ENCODE data around the gene SOST.
"Not testable (repeated sequence)": the region's sequence is repeated elsewhere in the genome, so short reads cannot be mapped to it uniquely, and the experiment has no call there.

SOST gene

DNA sequence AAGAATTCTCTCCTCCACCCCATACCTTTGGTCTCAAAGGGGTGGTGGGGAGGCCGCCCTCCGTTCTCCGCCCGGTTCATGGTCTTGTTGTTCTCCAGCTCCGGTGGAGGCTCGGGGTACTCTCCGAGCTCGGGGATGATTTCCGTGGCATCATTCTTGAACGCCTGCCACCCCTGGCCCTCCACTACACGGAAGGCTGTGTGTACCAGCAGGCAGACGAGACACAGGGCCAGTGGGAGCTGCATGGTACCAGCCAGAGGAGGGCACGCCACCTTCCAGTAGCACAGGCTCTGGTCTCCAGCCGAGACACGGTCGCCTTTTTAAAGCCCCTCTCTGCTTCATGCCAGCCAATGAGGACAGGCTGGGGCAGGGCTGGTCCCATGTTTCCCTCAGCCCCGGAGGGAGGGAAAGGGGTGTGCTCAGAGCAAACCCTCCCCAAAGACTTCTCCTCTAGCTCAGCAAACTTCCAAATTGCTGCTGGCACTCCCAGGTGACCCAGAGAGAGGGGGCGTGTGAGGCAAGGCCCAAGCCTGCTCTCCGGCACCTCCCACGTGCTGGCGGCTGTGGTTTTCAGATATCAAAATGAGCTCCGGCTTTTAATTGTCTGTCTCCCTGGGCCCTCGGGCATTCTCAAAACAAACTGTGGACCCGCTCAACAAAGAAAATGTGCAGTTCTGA, at the start of gene SOST:
Gene SOST (minus strand): TSS at position 295 of the 678 bp plus-strand sequence. CDS start 50 bp downstream, at position 245.
- TF ChIP-seq, protein P1, sequence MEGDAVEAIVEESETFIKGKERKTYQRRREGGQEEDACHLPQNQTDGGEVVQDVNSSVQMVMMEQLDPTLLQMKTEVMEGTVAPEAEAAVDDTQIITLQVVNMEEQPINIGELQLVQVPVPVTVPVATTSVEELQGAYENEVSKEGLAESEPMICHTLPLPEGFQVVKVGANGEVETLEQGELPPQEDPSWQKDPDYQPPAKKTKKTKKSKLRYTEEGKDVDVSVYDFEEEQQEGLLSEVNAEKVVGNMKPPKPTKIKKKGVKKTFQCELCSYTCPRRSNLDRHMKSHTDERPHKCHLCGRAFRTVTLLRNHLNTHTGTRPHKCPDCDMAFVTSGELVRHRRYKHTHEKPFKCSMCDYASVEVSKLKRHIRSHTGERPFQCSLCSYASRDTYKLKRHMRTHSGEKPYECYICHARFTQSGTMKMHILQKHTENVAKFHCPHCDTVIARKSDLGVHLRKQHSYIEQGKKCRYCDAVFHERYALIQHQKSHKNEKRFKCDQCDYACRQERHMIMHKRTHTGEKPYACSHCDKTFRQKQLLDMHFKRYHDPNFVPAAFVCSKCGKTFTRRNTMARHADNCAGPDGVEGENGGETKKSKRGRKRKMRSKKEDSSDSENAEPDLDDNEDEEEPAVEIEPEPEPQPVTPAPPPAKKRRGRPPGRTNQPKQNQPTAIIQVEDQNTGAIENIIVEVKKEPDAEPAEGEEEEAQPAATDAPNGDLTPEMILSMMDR (conservative IDR thresholded peaks at IDR 0.05; ENCODE audit: low read depth, low read length): no peak
- no peak within 1 kb of the TSS for H3K4me3 ChIP-seq (ENCODE audit: low read length)
- no peak for DNase-seq (ENCODE audit: low read depth)

DNA sequence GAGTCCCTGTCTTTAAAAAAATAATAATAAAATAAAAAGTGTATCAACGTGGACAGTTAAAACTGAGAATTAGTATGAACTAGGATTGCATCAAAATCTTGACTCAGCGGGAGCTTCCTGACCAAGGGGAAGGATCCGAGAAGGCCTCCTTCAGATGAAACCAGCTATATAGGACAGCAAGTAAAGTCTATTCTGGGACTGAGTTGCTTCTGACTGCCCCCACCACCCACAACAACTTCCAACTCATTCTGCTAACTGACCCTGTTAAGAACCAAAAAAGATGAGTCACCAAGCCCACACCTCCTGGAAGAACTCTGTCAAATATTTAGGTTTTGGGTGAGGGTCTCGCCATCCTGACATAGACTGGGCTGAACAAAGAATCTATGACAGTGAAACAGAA, 49.5 kb upstream of the SOST start:
- TF ChIP-seq, protein P1 (conservative IDR thresholded peaks at IDR 0.05; ENCODE audit: low read depth, low read length): no peak
- no peak overlapping the region for H3K4me3 ChIP-seq (ENCODE audit: low read length)
- no peak for DNase-seq (ENCODE audit: low read depth)

DNA sequence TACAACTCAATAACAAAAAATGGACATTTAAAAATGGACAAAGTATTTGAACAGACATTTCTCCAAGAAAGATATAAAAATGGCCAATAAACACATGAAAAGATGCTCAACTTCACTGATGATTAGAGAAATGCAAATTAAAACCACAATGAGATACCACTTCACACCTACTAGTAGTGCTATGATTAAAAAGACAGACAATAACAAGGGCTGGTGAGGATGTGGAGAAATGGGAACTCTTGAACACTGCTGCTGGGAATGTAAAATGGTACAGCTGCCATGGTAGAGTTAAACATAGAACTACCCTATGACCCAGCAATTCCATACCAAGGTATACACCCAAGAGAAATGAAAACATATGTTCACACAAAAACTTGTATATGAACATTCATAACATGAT, 46.5 kb upstream of the SOST start:
- TF ChIP-seq, protein P1 (conservative IDR thresholded peaks at IDR 0.05; ENCODE audit: low read depth, low read length): no peak
- DNase-seq (ENCODE audit: low read depth): no peak
- no peak overlapping the region for H3K4me3 ChIP-seq (ENCODE audit: low read length)

DNA sequence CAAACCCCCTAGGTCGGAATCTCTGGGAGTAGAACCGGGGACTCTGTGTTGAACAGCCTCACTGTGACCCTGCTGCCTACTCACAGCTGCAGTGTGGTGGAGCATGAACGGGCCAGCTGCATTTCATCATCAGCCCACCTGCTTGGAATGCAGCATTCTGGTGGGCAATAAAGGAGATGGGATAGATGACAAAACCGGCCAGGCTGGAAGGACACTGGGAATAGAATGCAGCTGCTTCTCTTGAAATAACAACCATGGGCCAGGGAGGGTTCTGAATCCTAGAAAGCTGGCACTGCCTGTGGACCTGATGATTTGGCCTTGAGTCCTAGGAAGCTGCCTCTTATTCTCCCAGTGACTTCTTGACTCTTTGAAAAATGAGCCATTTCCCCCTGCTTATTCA, 45.2 kb upstream of the SOST start:
- H3K4me3 ChIP-seq (ENCODE audit: low read length): no peak overlapping the region
- DNase-seq (ENCODE audit: low read depth): no peak
- TF ChIP-seq, protein P1 (conservative IDR thresholded peaks at IDR 0.05; ENCODE audit: low read depth, low read length): no peak

DNA sequence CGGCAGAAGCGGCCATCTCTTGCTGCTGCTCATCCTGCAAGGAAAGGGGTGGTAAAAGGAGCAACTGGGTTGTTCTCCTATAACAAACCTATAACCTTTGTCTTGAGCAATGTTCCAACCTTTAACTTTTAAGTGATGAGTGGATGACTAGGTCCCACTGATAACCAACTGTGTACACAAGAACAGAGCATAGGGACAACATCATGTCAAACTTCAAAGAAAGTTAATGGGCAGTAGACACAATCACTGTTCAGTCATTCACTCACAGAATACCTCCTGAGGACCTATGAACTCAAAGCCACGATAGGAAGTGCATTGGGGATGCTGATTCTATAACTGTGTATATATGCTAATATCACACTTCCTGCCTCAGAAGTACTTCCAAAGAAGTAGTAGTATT, 43.3 kb upstream of the SOST start:
- no peak overlapping the region for H3K4me3 ChIP-seq (ENCODE audit: low read length)
- TF ChIP-seq, protein P1 (conservative IDR thresholded peaks at IDR 0.05; ENCODE audit: low read depth, low read length): no peak
- DNase-seq (ENCODE audit: low read depth): no peak

DNA sequence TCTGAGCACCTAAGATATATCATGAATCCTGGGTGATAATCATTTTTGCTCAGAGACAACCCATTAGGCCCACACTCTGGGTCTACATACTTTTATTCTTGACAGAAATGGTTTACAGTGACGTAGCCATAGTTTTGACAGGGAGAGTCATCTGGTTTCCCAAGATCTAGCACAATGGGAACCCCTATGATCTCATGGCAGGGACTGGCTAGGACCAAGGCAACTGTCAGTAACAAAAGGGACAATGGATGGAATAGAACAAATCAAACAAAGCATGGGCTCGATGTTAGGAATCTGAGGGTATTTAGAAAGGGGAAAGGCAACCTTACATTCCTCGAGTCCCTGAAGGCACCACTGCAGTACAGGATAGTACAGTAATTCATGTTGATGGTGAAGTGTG, 42.1 kb upstream of the SOST start:
- TF ChIP-seq, protein P1 (conservative IDR thresholded peaks at IDR 0.05; ENCODE audit: low read depth, low read length): no peak
- no peak for DNase-seq (ENCODE audit: low read depth)
- no peak overlapping the region for H3K4me3 ChIP-seq (ENCODE audit: low read length)

DNA sequence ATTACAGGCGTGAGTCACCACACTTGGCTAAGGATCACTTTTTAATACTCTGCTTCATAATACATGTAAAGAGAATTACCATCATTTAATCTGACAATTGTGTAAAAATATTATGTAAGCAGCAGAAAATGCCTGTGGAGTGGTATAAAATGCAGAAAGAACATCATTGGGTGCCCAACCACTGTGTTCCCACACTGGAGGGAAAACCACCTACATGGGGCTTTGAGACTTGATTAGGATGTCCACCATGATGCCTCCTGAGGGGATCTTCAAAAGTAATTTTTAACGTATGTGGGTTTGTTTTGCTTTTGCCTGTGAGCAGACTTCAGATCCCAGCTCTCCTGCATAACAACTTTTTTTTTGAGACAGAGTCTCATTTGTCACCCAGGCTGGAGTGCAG, 40.5 kb upstream of the SOST start:
- DNase-seq (ENCODE audit: low read depth): no peak
- TF ChIP-seq, protein P1 (conservative IDR thresholded peaks at IDR 0.05; ENCODE audit: low read depth, low read length): no peak
- no peak overlapping the region for H3K4me3 ChIP-seq (ENCODE audit: low read length)

DNA sequence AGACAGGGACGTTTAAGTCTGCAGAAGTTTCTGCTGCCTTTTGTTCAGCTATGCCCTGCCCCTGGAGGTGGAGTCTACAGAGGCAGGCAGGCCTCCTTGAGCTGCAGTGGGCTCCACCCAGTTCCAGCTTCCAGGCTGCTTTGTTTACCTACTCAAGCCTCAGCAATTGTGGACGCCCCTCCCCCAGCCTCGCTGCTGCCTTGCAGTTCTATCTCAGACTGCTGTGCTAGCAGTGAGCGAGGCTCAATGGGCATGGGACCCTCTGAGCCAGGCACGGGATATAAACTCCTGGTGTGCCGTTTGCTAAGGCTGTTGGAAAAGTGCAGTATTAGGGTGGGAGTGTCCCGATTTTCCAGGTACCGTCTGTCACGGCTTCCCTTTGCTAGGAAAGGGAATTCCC, 39.4 kb upstream of the SOST start:
- DNase-seq (ENCODE audit: low read depth); H3K4me3 ChIP-seq (ENCODE audit: low read length): not testable (repeated sequence)

DNA sequence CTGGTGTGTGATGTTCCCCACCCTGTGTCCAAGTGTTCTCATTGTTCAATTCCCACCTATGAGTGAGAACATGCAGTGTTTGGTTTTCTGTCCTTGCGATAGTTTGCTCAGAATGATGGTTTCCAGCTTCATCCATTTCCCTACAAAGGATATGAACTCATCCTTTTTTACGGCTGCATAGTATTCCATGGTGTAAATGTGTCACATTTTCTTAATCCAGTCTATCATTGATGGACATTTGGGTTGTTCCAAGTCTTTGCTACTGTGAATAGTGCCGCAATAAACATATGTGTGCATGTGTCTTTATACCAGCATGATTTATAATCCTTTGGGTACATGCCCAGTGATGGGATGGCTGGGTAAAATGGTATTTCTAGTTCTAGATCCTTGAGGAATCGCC, 34.1 kb upstream of the SOST start:
- DNase-seq (ENCODE audit: low read depth): not testable (repeated sequence)

More for the DNA sequence above, 34.1 kb upstream of the SOST start:
- not testable (repeated sequence) for H3K4me3 ChIP-seq (ENCODE audit: low read length)

Measured in retinal pigment epithelial cell (primary cell).